ENCODE measurements around the gene CROCC2.

DNA sequence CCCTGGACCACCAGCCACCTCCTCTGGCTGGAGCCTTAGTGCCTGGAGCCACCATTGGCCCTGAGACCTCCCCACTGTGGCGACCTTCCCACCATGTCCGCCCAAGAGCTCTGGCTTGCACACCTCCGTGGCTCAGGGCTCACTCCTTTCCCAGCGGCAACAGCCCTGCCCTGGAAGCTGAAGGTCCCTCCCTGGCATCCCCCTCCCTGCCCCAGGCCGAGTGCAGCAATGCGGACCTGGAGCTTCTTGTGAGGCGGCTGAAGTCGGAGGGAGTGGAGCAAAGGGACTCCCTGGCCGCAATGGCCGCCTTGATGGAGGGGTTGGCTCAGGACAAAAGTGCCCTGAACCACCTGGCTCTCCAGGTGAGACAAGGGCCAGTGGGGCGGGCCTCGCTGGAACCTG is 28.6 kb downstream of the CROCC2 start:
- TF ChIP-seq, protein P1, sequence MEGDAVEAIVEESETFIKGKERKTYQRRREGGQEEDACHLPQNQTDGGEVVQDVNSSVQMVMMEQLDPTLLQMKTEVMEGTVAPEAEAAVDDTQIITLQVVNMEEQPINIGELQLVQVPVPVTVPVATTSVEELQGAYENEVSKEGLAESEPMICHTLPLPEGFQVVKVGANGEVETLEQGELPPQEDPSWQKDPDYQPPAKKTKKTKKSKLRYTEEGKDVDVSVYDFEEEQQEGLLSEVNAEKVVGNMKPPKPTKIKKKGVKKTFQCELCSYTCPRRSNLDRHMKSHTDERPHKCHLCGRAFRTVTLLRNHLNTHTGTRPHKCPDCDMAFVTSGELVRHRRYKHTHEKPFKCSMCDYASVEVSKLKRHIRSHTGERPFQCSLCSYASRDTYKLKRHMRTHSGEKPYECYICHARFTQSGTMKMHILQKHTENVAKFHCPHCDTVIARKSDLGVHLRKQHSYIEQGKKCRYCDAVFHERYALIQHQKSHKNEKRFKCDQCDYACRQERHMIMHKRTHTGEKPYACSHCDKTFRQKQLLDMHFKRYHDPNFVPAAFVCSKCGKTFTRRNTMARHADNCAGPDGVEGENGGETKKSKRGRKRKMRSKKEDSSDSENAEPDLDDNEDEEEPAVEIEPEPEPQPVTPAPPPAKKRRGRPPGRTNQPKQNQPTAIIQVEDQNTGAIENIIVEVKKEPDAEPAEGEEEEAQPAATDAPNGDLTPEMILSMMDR (IDR thresholded peaks at IDR 0.05): no peak
- no peak for TF ChIP-seq EZH2 (IDR thresholded peaks at IDR 0.05; ENCODE audit: borderline replicate concordance, insufficient read depth, low read depth, low read length, poor library complexity, severe bottlenecking)

Data from B cell (primary cell).